C4-2B (cell line): ENCODE data around the gene AMER1.

Experiments
- CTCF ChIP-seq: fragments of 450-650 bp; conservative IDR thresholded peaks from 2 replicates; pipeline ENCODE4 v1.5.1; 2017; ENCODE audit warnings: mild to moderate bottlenecking
- ZFX ChIP-seq: fragments of 450-650 bp; IDR thresholded peaks from 2 replicates; pipeline ENCODE4 v1.6.1; 2017

- TF ChIP-seq CTCF (no peak), ZFX (no peak)
Measured at GRCh38 chrX:64184396-64184795, 21.1 kb downstream of the AMER1 start.
